Neuronal stem cell (in vitro differentiated cells): ENCODE data around the gene AVEN.

Source experiments
- DNase-seq: peaks from one replicate; pipeline ENCODE4 v3.0.0-alpha.2; 2013; ENCODE audit warnings: low spot score
- H2AFZ ChIP-seq: one replicate; pipeline ENCODE4 v1.6.1; 2013; ENCODE audit warnings: mild to moderate bottlenecking, low read length, inconsistent platforms
- H2AK5ac ChIP-seq: 2 replicates; pipeline ENCODE4 v1.6.1; 2013; ENCODE audit warnings: low read depth, mild to moderate bottlenecking, inconsistent platforms, low read length, moderate library complexity, mixed read lengths
- H2BK120ac ChIP-seq: 2 replicates; pipeline ENCODE4 v1.6.1; 2013; ENCODE audit warnings: low read depth, mild to moderate bottlenecking, inconsistent platforms, low read length, moderate library complexity, mixed read lengths
- H2BK12ac ChIP-seq: one replicate; pipeline ENCODE4 v1.6.1; 2013; ENCODE audit warnings: low read length, inconsistent platforms
- H2BK15ac ChIP-seq: 2 replicates; pipeline ENCODE4 v1.6.1; 2013; ENCODE audit warnings: mild to moderate bottlenecking, low read length, inconsistent platforms, mixed read lengths
- H2BK5ac ChIP-seq: one replicate; pipeline ENCODE4 v1.6.1; 2013; ENCODE audit warnings: inconsistent platforms, mild to moderate bottlenecking, low read length, moderate library complexity
- H3K14ac ChIP-seq: one replicate; pipeline ENCODE4 v1.6.1; 2013; ENCODE audit warnings: low read length, inconsistent platforms
- H3K18ac ChIP-seq: 2 replicates; pipeline ENCODE4 v1.6.1; 2013; ENCODE audit warnings: low read length, inconsistent platforms
- H3K23ac ChIP-seq: 2 replicates; pipeline ENCODE4 v1.6.1; 2013; ENCODE audit warnings: low read depth, mild to moderate bottlenecking, mixed read lengths, low read length, inconsistent platforms; ENCODE audit not compliant: poor library complexity
- H3K27ac ChIP-seq: replicated peaks from 3 replicates; pipeline ENCODE4 v1.5.1; 2013; ENCODE audit warnings: low read length, inconsistent platforms
- H3K27me3 ChIP-seq, 3 experiments: 2 replicates each; pipeline ENCODE4 v1.6.1; 2013; ENCODE audit warnings: low read length in 3 of 3, mild to moderate bottlenecking in 2 of 3, inconsistent platforms in 1 of 3, low read depth in 1 of 3, mixed read lengths in 1 of 3, moderate library complexity in 1 of 3; ENCODE audit not compliant: control insufficient read depth in 3 of 3, insufficient read depth in 3 of 3
- H3K36me3 ChIP-seq, 2 donors: replicated peaks in 1 of 2; 2 replicates each; pipeline ENCODE4 v1.6.1; 2013; ENCODE audit warnings: low read length in 2 of 2; ENCODE audit not compliant: control insufficient read depth in 2 of 2, insufficient read depth in 2 of 2
- H3K4ac ChIP-seq: 2 replicates; pipeline ENCODE4 v1.6.1; 2013; ENCODE audit warnings: inconsistent platforms, mild to moderate bottlenecking, low read length, moderate library complexity
- H3K4me1 ChIP-seq, 2 donors: 1 replicate in 1 of 2; 2 replicates in 1 of 2; pipeline ENCODE4 v1.6.1; 2013; ENCODE audit warnings: low read length in 2 of 2, low read depth in 1 of 2; ENCODE audit not compliant: control insufficient read depth in 2 of 2, insufficient read depth in 1 of 2
- H3K4me2 ChIP-seq: one replicate; pipeline ENCODE4 v1.6.1; 2013; ENCODE audit warnings: mild to moderate bottlenecking, low read length, inconsistent platforms; ENCODE audit not compliant: insufficient read depth, poor library complexity, severe bottlenecking
- H3K4me3 ChIP-seq, 2 donors: 2 replicates each; pipeline ENCODE4 v1.5.1; 2013; ENCODE audit warnings: low read length in 2 of 2, mild to moderate bottlenecking in 2 of 2, inconsistent platforms in 1 of 2, moderate library complexity in 1 of 2
- H3K79me1 ChIP-seq: one replicate; pipeline ENCODE4 v1.6.1; 2013; ENCODE audit warnings: low read depth, mild to moderate bottlenecking, inconsistent platforms, low read length, moderate library complexity
- H3K9ac ChIP-seq: one replicate; pipeline ENCODE4 v1.6.1; 2013; ENCODE audit warnings: mild to moderate bottlenecking, low read depth, low read length, inconsistent platforms; ENCODE audit not compliant: poor library complexity
- H3K9me3 ChIP-seq, 2 donors: replicated peaks in 1 of 2; 2 replicates each; pipeline versions ENCODE3 to v1.6.1; 2013; ENCODE audit warnings: low read length in 2 of 2, mild to moderate bottlenecking in 2 of 2, inconsistent platforms in 1 of 2, low read depth in 1 of 2, mixed read lengths in 1 of 2, moderate library complexity in 1 of 2; ENCODE audit not compliant: control insufficient read depth in 2 of 2, insufficient read depth in 1 of 2
- H4K8ac ChIP-seq: one replicate; pipeline ENCODE4 v1.6.1; 2013; ENCODE audit warnings: low read depth, mild to moderate bottlenecking, inconsistent platforms, low read length, moderate library complexity
- H4K91ac ChIP-seq: one replicate; pipeline ENCODE4 v1.6.1; 2013; ENCODE audit warnings: low read length, low read depth, mild to moderate bottlenecking, inconsistent platforms; ENCODE audit not compliant: poor library complexity
- WGBS, 2 donors: extraction: QIAGEN DNeasy Blood & Tissue Kit; methylation state at CpG; one replicate each; pipeline ENCODE4 v1.1.7; 2013; ENCODE audit warnings: missing lambda C conversion rate in 2 of 2, mixed read lengths in 1 of 2; ENCODE audit not compliant: insufficient read length in 2 of 2, insufficient replicate concordance in 1 of 2; ENCODE audit errors: extremely low coverage in 2 of 2; 5-methylcytosine and 5-hydroxymethylcytosine counted together

Gene AVEN

DNA sequence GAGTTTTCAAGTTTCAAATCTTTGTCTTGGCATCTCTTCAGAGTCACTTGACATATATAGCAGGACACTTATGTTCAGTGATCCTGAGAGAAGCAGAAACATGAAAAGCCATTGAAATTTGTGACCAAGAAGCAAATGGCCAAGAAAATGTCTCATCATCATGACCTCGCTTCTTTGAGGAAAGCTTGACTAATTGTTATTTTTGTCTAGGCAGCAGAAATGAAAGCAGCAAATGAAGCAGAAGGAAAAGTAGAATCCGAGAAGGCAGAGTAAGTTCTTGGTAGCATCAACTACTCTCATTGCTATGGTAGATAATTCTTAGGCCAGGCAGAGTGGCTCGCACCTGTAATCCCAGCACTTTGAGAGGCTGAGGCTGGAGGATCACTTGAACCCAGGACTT is 198.4 kb downstream of the AVEN start:
- Histone ChIP-seq H3K14ac (no peak overlapping the region), H2AFZ (no peak overlapping the region), H3K9me3 (no peaks in the 10 kb centered on the region), H3K27ac (no peak overlapping the region), H3K9ac (no peak overlapping the region), H2BK12ac (no peak overlapping the region), H3K79me1 (no peaks in the 10 kb centered on the region), H4K91ac (no peak overlapping the region), H2AK5ac (no peak overlapping the region), H3K36me3 (no peaks in the 10 kb centered on the region), H3K27me3 (no peaks in the 10 kb centered on the region), H3K4me1 (peaks cover 0 to 4% of the 10 kb centered on the region in 2 donors), H3K4me3 (no peak overlapping the region), H4K8ac (no peak overlapping the region), H2BK120ac (no peak overlapping the region), H3K18ac (no peak overlapping the region), H2BK5ac (no peak overlapping the region), H3K23ac (no peak overlapping the region), H3K4ac (no peak overlapping the region), H2BK15ac (no peak overlapping the region), H3K4me2 (no peak overlapping the region)
- DNase-seq: no peak
- no CpG with 5 or more reads among the region's 3 CpGs for WGBS, 2 donors

DNA sequence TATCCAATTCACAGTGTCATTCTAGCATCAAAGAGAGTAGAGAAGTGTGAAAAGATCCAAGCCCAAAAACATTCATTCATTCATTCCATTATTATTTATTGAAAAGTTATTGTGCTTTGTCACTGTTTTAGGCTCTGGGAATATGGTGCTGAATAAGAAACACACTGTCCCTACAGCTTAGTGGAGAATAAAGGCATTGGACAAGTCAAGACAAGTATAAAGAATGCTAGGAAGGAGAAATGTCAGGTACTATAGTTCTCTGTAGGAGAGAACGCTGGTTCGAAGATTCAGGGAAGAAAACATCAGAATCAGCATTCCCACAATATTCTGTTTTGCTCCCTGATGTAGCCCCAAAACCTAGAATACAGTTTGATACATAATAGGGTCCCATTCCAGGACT is 199.5 kb downstream of the AVEN start:
- H2BK12ac ChIP-seq: no peak overlapping the region
- H2AFZ ChIP-seq: peak overlapping the region; percentile 18
- no CpG with 5 or more reads among the region's 2 CpGs for WGBS, 2 donors
- H3K18ac ChIP-seq: no peak overlapping the region
- no peaks in the 10 kb centered on the region for H3K36me3 ChIP-seq
- no peak overlapping the region for H4K8ac ChIP-seq
- H4K91ac ChIP-seq: no peak overlapping the region
- no peak overlapping the region for H2BK5ac ChIP-seq
- no peak overlapping the region for H3K14ac ChIP-seq
- H3K4me3 ChIP-seq: no peak overlapping the region
- no peak overlapping the region for H3K27ac ChIP-seq
- H3K23ac ChIP-seq: no peak overlapping the region
- no peak overlapping the region for H2BK15ac ChIP-seq
- H3K4ac ChIP-seq: no peak overlapping the region
- H3K79me1 ChIP-seq: no peaks in the 10 kb centered on the region
- no peak overlapping the region for H3K4me2 ChIP-seq
- no peaks in the 10 kb centered on the region for H3K27me3 ChIP-seq
- H2AK5ac ChIP-seq: no peak overlapping the region
- no peak overlapping the region for H2BK120ac ChIP-seq
- peaks cover 2 to 9% of the 10 kb centered on the region in 2 donors for H3K4me1 ChIP-seq
- DNase-seq: no peak
- no peak overlapping the region for H3K9ac ChIP-seq
- H3K9me3 ChIP-seq: no peaks in the 10 kb centered on the region

DNA sequence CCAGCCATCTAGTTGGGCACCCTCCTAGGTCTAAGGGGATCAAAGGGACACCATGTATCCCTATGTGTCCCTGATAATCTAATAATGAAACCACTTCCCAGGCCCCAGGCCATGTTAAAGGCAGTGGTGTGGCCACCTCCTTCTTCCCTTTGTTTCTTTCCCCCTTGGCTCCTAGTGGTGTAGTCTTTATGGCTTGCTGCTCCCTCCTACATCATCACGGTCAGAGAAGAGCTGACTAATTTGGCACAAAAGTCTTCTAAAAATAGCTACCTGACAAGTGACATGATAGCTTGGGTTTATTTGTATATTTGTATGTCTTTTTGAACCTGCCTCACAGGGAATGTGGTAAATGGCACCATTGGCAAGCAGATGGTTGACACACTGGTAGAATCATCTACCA is 201.7 kb downstream of the AVEN start:
- Histone ChIP-seq H2BK120ac (no peak overlapping the region), H3K4me3 (no peak overlapping the region), H3K18ac (no peak overlapping the region), H3K9ac (no peak overlapping the region), H3K27me3 (no peaks in the 10 kb centered on the region), H2BK5ac (no peak overlapping the region), H3K14ac (no peak overlapping the region), H3K4me1 (peaks cover 2 to 9% of the 10 kb centered on the region in 2 donors), H3K36me3 (no peaks in the 10 kb centered on the region), H4K8ac (no peak overlapping the region), H3K27ac (no peak overlapping the region), H4K91ac (no peak overlapping the region), H3K79me1 (no peaks in the 10 kb centered on the region), H3K9me3 (no peaks in the 10 kb centered on the region), H2AK5ac (no peak overlapping the region), H3K4me2 (no peak overlapping the region), H2BK12ac (no peak overlapping the region), H3K4ac (no peak overlapping the region), H2BK15ac (no peak overlapping the region), H2AFZ (no peak overlapping the region), H3K23ac (no peak overlapping the region)
- no CpG with 5 or more reads among the region's 1 CpG for WGBS, 2 donors
- no peak for DNase-seq

DNA sequence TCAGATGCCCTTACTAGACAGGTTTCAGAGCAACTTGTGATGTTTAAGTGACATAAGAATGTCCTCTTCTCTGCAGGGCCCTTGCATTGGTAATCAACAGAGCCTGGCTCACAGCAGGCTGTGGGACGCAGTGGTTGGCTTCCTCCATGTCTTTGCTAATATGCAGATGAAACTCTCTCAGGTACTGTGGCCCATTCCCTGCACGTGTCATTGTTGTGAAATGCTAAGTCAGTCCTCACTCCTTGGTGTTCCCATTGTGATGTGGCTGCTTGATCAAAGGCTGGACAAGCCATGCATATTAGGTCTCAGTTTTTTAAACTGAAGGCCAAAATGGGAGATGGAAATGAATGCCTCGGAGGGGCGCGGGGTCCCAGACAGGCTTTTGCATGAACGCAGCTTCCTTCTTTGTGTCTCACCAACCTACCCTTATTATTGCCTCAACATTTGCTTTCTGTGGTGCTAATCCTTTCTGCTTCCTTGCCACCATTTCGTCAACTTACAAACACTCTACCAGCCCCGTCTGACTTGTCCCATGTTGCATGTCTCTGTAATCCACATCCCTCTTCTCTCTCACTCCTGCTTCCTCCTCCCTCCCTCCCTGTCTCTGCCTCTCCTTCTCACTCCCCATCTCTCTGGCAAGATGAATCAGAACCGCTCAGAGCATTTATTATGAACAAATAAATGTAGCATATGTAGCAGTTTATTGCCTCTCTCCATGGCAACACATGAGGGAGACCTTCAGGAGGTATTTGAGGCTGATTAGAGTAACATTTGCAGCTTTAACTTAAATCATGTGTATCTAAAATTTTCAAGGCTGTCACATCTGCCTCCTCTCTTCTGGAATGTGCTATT is 203.9 kb downstream of the AVEN start:
- no peak overlapping the region for H3K9ac ChIP-seq
- H3K14ac ChIP-seq: no peak overlapping the region
- H3K79me1 ChIP-seq: no peaks in the 10 kb centered on the region
- no peak overlapping the region for H3K4me2 ChIP-seq
- no peak overlapping the region for H4K91ac ChIP-seq
- H3K4me3 ChIP-seq: peak overlapping the region in 1 of 2 donors; percentile 15
- H3K27ac ChIP-seq: no peak overlapping the region
- no peak overlapping the region for H2BK12ac ChIP-seq
- no peak overlapping the region for H2AK5ac ChIP-seq
- DNase-seq: no peak
- no peaks in the 10 kb centered on the region for H3K27me3 ChIP-seq
- H3K36me3 ChIP-seq: no peaks in the 10 kb centered on the region
- H2AFZ ChIP-seq: peak overlapping the region; percentile 77
- no peak overlapping the region for H4K8ac ChIP-seq
- H2BK120ac ChIP-seq: no peak overlapping the region
- no peak overlapping the region for H3K23ac ChIP-seq
- H3K4me1 ChIP-seq: peaks cover 2 to 9% of the 10 kb centered on the region in 2 donors
- no peak overlapping the region for H3K18ac ChIP-seq
- H2BK5ac ChIP-seq: no peak overlapping the region
- WGBS, 2 donors: no CpG with 5 or more reads among the region's 9 CpGs
- H3K4ac ChIP-seq: no peak overlapping the region
- H2BK15ac ChIP-seq: no peak overlapping the region
- no peaks in the 10 kb centered on the region for H3K9me3 ChIP-seq
